Body of pancreas (tissue), 4 donors: ENCODE measurements around the gene KIAA1191.

Experiments used
- CTCF ChIP-seq, 7 experiments: fragments of 450-650 bp in 4 of 7; fragments of 200-600 bp in 3 of 7; sonication (generic) in 3 of 7; IDR thresholded peaks; one replicate each; pipeline ENCODE4 v1.5.1; 2016 to 2019; ENCODE audit warnings: antibody characterized with exemption in 7 of 7
- POLR2A ChIP-seq, 3 donors: fragments of 450-650 bp; IDR thresholded peaks; one replicate each; pipeline ENCODE4 v1.6.1; 2016; ENCODE audit warnings: antibody characterized with exemption in 3 of 3, mild to moderate bottlenecking in 2 of 3

DNA sequence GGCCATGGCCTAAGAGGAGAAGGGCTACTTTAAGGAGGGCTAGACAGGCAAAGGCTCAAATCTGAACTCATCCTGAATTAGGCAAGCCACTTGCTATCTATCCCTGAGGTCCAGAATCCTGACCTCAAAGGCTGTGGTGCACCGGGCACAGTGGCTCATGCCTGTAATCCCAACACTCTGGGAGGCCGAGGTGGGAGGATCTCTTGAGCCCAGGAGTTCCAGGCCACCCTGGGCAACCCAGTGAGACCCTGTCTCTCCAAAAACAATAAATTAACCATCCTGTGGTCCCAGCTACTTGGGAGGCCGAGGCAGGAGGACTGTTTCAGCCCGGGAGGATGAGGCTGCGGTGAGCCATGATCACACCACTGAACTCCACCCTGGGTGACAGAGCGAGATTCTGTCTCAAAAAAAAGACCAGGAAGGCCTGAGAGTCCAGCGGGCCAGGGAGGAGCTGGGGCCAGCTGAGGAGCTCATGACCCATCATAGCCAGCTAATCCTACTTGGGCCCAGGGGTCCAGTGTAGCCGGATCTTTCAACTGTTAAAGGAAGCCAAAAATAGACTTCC lies 22.9 kb upstream of the KIAA1191 start:
- TF ChIP-seq POLR2A (IDR thresholded peaks at IDR 0.05), result no peak
- no peak for TF ChIP-seq CTCF (IDR thresholded peaks at IDR 0.05)
